IMR-90 (cell line): ENCODE measurements around the gene AZU1. TPM values are rescaled to one million over a fixed set of nuclear protein-coding genes. Genes with fewer than 3 reads are reported as not detected.
"Not testable (repeated sequence)": the region's sequence is repeated elsewhere in the genome, so short reads cannot be mapped to it uniquely, and the experiment has no call there.

Experiments
- ATAC-seq: fragments of 200-7000 bp; cut with Tn5 transposase; 2 replicates; pipeline ENCODE4 v1.9.1; 2020; ENCODE audit warnings: low read depth, mild to moderate bottlenecking, moderate library complexity
- BruUV-seq: library from RNA; stranded (reverse); fragments of 400-500 nt; replicated peaks from 2 replicates; lab custom pipeline; 2021; lab: Mats Ljungman, UMichigan
- CTCF ChIA-PET: fragments of 300-600 bp; formaldehyde crosslinking; extraction: SDS; loops from one replicate; lab custom pipeline; 2021; ENCODE audit warnings: antibody characterized with exemption; lab: Yijun Ruan, JAX
- POLR2A ChIA-PET: fragments of 300-600 bp; sonication (Branson Sonifier 250); formaldehyde crosslinking; loops from one replicate; lab custom pipeline; 2022; ENCODE audit warnings: antibody characterized with exemption; ENCODE audit not compliant: unreplicated experiment; lab: Charles Lee
- DNase-seq: peaks from one replicate; pipeline ENCODE4 v3.0.0; 2013
- H2AFZ ChIP-seq: replicated peaks from 2 replicates; pipeline ENCODE3; 2013; ENCODE audit warnings: low read length, mild to moderate bottlenecking; ENCODE audit not compliant: poor library complexity
- H2AK5ac ChIP-seq: 2 replicates; pipeline ENCODE4 v1.6.1; 2013; ENCODE audit warnings: low read depth, low read length, inconsistent platforms
- H2AK9ac ChIP-seq: replicated peaks from 2 replicates; pipeline ENCODE3; 2013; ENCODE audit warnings: mild to moderate bottlenecking, low read depth, low read length, moderate library complexity; ENCODE audit not compliant: poor library complexity
- H2BK120ac ChIP-seq: 2 replicates; pipeline ENCODE4 v1.6.1; 2013; ENCODE audit warnings: low read depth, low read length, inconsistent platforms
- H2BK15ac ChIP-seq: 3 replicates; pipeline ENCODE4 v1.6.1; 2013; ENCODE audit warnings: low read depth, low read length, inconsistent platforms
- H2BK20ac ChIP-seq: 2 replicates; pipeline ENCODE4 v1.6.1; 2013; ENCODE audit warnings: low read depth, mild to moderate bottlenecking, inconsistent platforms, low read length, moderate library complexity
- H2BK5ac ChIP-seq: 2 replicates; pipeline ENCODE4 v1.6.1; 2013; ENCODE audit warnings: mild to moderate bottlenecking, low read depth, low read length, inconsistent platforms; ENCODE audit not compliant: poor library complexity, severe bottlenecking
- H3K14ac ChIP-seq: replicated peaks from 2 replicates; pipeline ENCODE4 v1.6.1; 2013; ENCODE audit warnings: low read depth, low read length, inconsistent platforms
- H3K18ac ChIP-seq: 2 replicates; pipeline ENCODE4 v1.6.1; 2013; ENCODE audit warnings: low read depth, low read length, control low read depth
- H3K23ac ChIP-seq: 2 replicates; pipeline ENCODE4 v1.6.1; 2013; ENCODE audit warnings: low read depth, low read length, inconsistent platforms
- H3K27ac ChIP-seq: 2 replicates; pipeline ENCODE4 v1.5.1; 2013; ENCODE audit warnings: mild to moderate bottlenecking, control low read depth, low read length; ENCODE audit not compliant: insufficient read depth
- H3K27me3 ChIP-seq: 2 replicates; pipeline ENCODE4 v1.6.1; 2013; ENCODE audit warnings: low read length; ENCODE audit not compliant: control insufficient read depth, insufficient read depth
- H3K36me3 ChIP-seq: 2 replicates; pipeline ENCODE4 v1.6.1; 2013; ENCODE audit warnings: low read length, mixed read lengths; ENCODE audit not compliant: control insufficient read depth, insufficient read depth
- H3K4ac ChIP-seq: 2 replicates; pipeline ENCODE4 v1.6.1; 2013; ENCODE audit warnings: low read depth, low read length, inconsistent platforms
- H3K4me1 ChIP-seq: 2 replicates; pipeline ENCODE4 v1.6.1; 2013; ENCODE audit warnings: low read length, mixed read lengths; ENCODE audit not compliant: control insufficient read depth, insufficient read depth
- H3K4me2 ChIP-seq: 2 replicates; pipeline ENCODE4 v1.6.1; 2013; ENCODE audit warnings: low read depth, mild to moderate bottlenecking, control low read depth, low read length, moderate library complexity
- H3K4me3 ChIP-seq: 2 replicates; pipeline ENCODE4 v1.5.1; 2013; ENCODE audit warnings: low read depth, mild to moderate bottlenecking, control low read depth, low read length, moderate library complexity; ENCODE audit not compliant: insufficient read depth
- H3K56ac ChIP-seq: 2 replicates; pipeline ENCODE4 v1.6.1; 2013; ENCODE audit warnings: low read length, inconsistent platforms; ENCODE audit not compliant: insufficient read depth; ENCODE audit errors: extremely low read depth
- H3K79me1 ChIP-seq, 2 experiments: 2 replicates each; pipeline ENCODE4 v1.6.1; 2013; ENCODE audit warnings: low read length in 2 of 2, inconsistent platforms in 1 of 2, low read depth in 1 of 2
- H3K9ac ChIP-seq: 2 replicates; pipeline ENCODE4 v1.6.1; 2013; ENCODE audit warnings: low read depth, low read length, control low read depth
- H3K9me1 ChIP-seq: 2 replicates; pipeline ENCODE4 v1.6.1; 2013; ENCODE audit warnings: low read length, inconsistent platforms; ENCODE audit not compliant: insufficient read depth
- H3K9me3 ChIP-seq: 2 replicates; pipeline ENCODE4 v1.6.1; 2013; ENCODE audit warnings: low read length; ENCODE audit not compliant: control insufficient read depth, insufficient read depth
- H4K20me1 ChIP-seq: 2 replicates; pipeline ENCODE4 v1.6.1; 2013; ENCODE audit warnings: low read length, inconsistent platforms; ENCODE audit not compliant: insufficient read depth
- H4K5ac ChIP-seq: 2 replicates; pipeline ENCODE4 v1.6.1; 2013; ENCODE audit warnings: mild to moderate bottlenecking, low read depth, low read length, control low read depth
- H4K8ac ChIP-seq, 2 experiments: 2 replicates each; pipeline ENCODE4 v1.6.1; 2013; ENCODE audit warnings: low read depth in 2 of 2, low read length in 2 of 2, control low read depth in 1 of 2, inconsistent platforms in 1 of 2
- H4K91ac ChIP-seq: 2 replicates; pipeline ENCODE4 v1.6.1; 2013; ENCODE audit warnings: low read depth, low read length, inconsistent platforms; ENCODE audit not compliant: insufficient read depth
- BHLHE40 ChIP-seq: fragments of 150-350 bp; IDR thresholded peaks from 2 replicates; pipeline ENCODE4 v1.6.1; 2016; ENCODE audit warnings: mild to moderate bottlenecking, low read depth, low read length
- CHD1 ChIP-seq: IDR thresholded peaks from 2 replicates; pipeline ENCODE4 v1.6.1; 2012; ENCODE audit warnings: low read depth, low read length, improper control_type of control experiment
- FOS ChIP-seq: fragments of 150-350 bp; IDR thresholded peaks from 2 replicates; pipeline ENCODE4 v1.6.1; 2016; ENCODE audit warnings: low read depth, low read length
- MXI1 ChIP-seq: IDR thresholded peaks from 2 replicates; pipeline ENCODE4 v1.6.1; 2012; ENCODE audit warnings: low read depth, mild to moderate bottlenecking, low read length, moderate library complexity, borderline replicate concordance
- POLR2A ChIP-seq: IDR thresholded peaks from 2 replicates; pipeline ENCODE4 v1.6.1; 2012; ENCODE audit warnings: mild to moderate bottlenecking, low read depth, low read length
- RAD21 ChIP-seq: IDR thresholded peaks from 2 replicates; pipeline ENCODE4 v1.6.1; 2012; ENCODE audit warnings: low read length, improper control_type of control experiment
- RCOR1 ChIP-seq: IDR thresholded peaks from 2 replicates; pipeline ENCODE4 v1.6.1; 2012; ENCODE audit warnings: mild to moderate bottlenecking, low read length, improper control_type of control experiment; ENCODE audit not compliant: insufficient replicate concordance
- USF2 ChIP-seq: fragments of 150-350 bp; IDR thresholded peaks from 2 replicates; pipeline ENCODE4 v1.6.1; 2017; ENCODE audit warnings: mild to moderate bottlenecking, antibody characterized with exemption, low read length, low read depth
- WGBS, 2 experiments: methylation state at CpG; one replicate each; pipeline versions ENCODE4 v1.1.5 to v1.1.7; 2013; ENCODE audit warnings: missing lambda C conversion rate in 2 of 2; ENCODE audit not compliant: insufficient read length in 1 of 2; ENCODE audit errors: extremely low coverage in 2 of 2; 5-methylcytosine and 5-hydroxymethylcytosine counted together
- dilution Hi-C: fragments of 300-500 bp; cut with HindIII; formaldehyde crosslinking; loops from one replicate; pipeline ENCODE4 v1.14.3; 2018; ENCODE audit warnings: low sequenced_read_pairs; ENCODE audit not compliant: unreplicated experiment
- in situ Hi-C: fragments of 300-500 bp; cut with MboI; formaldehyde crosslinking; loops from 3 replicates; pipeline ENCODE4 v1.14.3; 2019; ENCODE audit warnings: low sequenced_read_pairs, inconsistent platforms, mixed read lengths
- intact Hi-C: fragments of 100-400 bp; cut with micrococcal nuclease; formaldehyde crosslinking; loops from 2 replicates; pipeline ENCODE4 v1.10.0; 2022
- polyA plus RNA-seq, 3 experiments: library from polyadenylated mRNA; depleted of rRNA; stranded (reverse); fragments of >200 nt; gene quantifications; 2 replicates each; pipeline ENCODE4 v1.2.3, GENCODE V29; 2012; ENCODE audit warnings: low replicate concordance in 1 of 3
- total RNA-seq: library from RNA; depleted of rRNA; stranded (reverse); fragments of >200 nt; gene quantifications from 2 replicates; pipeline ENCODE4 v1.2.3, GENCODE V29; 2012

Gene AZU1
- total and polyA plus RNA-seq, 2 of the 4 experiments (the other 2 are of a cell fraction) = 0.12 TPM; not detected in 1

- H3K4me1 ChIP-seq = peaks cover 2% of the 10 kb centered on the region; the same call in 1 of the 2 replicates
- POLR2A ChIA-PET = interaction anchor here (0.5 kb wide), 1 partner anchor 57 kb away, joined by 8 read pairs; no protein-coding TSS in a partner anchor
- no peak within 1 kb of the TSS for H3K18ac ChIP-seq
- no peak within 1 kb of the TSS for H4K8ac ChIP-seq
- no peak within 1 kb of the TSS for H3K4me3 ChIP-seq
- H3K9me3 ChIP-seq = no peaks in the 10 kb centered on the region
- no peak within 1 kb of the TSS for H3K14ac ChIP-seq
- no peak within 1 kb of the TSS for H2AFZ ChIP-seq
- in situ Hi-C loops (no loop called here), intact Hi-C loops (no loop called here), dilution Hi-C loops (no loop called here)
- CTCF ChIA-PET = no interaction called here
- DNase-seq (no peak), ATAC-seq (no peak)
- no peak within 1 kb of the TSS for H3K4ac ChIP-seq
- H3K56ac ChIP-seq = no peak within 1 kb of the TSS
- H3K23ac ChIP-seq = no peak within 1 kb of the TSS
- no peaks in the 10 kb centered on the region for H3K36me3 ChIP-seq
- TF ChIP-seq FOS (no peak), RAD21 (no peak), RCOR1 (no peak), MXI1 (no peak), CHD1 (no peak), BHLHE40 (no peak), USF2 (no peak), POLR2A (no peak)
- no peak within 1 kb of the TSS for H2AK9ac ChIP-seq
- no peak within 1 kb of the TSS for H3K4me2 ChIP-seq
- H2BK15ac ChIP-seq = no peak within 1 kb of the TSS
- H3K27ac ChIP-seq = no peak within 1 kb of the TSS
- no peak within 1 kb of the TSS for H3K9ac ChIP-seq
- H3K9me1 ChIP-seq = no peaks in the 10 kb centered on the region
- no TSS peak for BruUV-seq
- H2BK120ac ChIP-seq = no peak within 1 kb of the TSS
- 69% methylated on average over 7 of the region's 24 CpGs; no CpG with 5 or more reads in 1 of the 2 experiments for WGBS, 2 experiments
- H2AK5ac ChIP-seq = no peak within 1 kb of the TSS
- H4K5ac ChIP-seq = no peak within 1 kb of the TSS
- no peak within 1 kb of the TSS for H4K91ac ChIP-seq
- H3K27me3 ChIP-seq = peaks cover 21% of the 10 kb centered on the region
- no peaks in the 10 kb centered on the region for H3K79me1 ChIP-seq
- H2BK20ac ChIP-seq = no peak within 1 kb of the TSS
- H2BK5ac ChIP-seq = no peak within 1 kb of the TSS
- no peaks in the 10 kb centered on the region; the same call in 1 of the 2 replicates for H4K20me1 ChIP-seq
Measured at GRCh38 chr19:840519-841206, 13.0 kb downstream of the AZU1 start, which contains the start of gene PRTN3. TSS of gene PRTN3 (plus strand) at chr19:840999. CDS start at chr19:841009, 10 bp downstream.

GRCh38 chr19:842802-843179 lies 15.2 kb downstream of the AZU1 start:
- H3K56ac ChIP-seq, H3K23ac ChIP-seq, dilution Hi-C loops, H3K79me1 ChIP-seq, H3K9me1 ChIP-seq, POLR2A ChIA-PET, H2AK9ac ChIP-seq, H2BK5ac ChIP-seq, H3K4me2 ChIP-seq, H2BK20ac ChIP-seq, H3K4me3 ChIP-seq, CTCF ChIA-PET, H2AFZ ChIP-seq, H4K8ac ChIP-seq, in situ Hi-C loops, H3K18ac ChIP-seq, H3K4ac ChIP-seq, BruUV-seq, DNase-seq, H3K4me1 ChIP-seq, intact Hi-C loops, H3K36me3 ChIP-seq, H3K14ac ChIP-seq, H4K5ac ChIP-seq, H2BK15ac ChIP-seq, H3K9ac ChIP-seq, ATAC-seq, H3K27ac ChIP-seq, H3K9me3 ChIP-seq, H2AK5ac ChIP-seq, H2BK120ac ChIP-seq, H4K20me1 ChIP-seq, H4K91ac ChIP-seq: not testable (repeated sequence)
- peaks cover 20% of the 10 kb centered on the region for H3K27me3 ChIP-seq
- WGBS, 2 experiments = no CpG with 5 or more reads among the region's 7 CpGs
